ENCODE results near the gene TSPAN18.

The TSPAN18 gene

DNA sequence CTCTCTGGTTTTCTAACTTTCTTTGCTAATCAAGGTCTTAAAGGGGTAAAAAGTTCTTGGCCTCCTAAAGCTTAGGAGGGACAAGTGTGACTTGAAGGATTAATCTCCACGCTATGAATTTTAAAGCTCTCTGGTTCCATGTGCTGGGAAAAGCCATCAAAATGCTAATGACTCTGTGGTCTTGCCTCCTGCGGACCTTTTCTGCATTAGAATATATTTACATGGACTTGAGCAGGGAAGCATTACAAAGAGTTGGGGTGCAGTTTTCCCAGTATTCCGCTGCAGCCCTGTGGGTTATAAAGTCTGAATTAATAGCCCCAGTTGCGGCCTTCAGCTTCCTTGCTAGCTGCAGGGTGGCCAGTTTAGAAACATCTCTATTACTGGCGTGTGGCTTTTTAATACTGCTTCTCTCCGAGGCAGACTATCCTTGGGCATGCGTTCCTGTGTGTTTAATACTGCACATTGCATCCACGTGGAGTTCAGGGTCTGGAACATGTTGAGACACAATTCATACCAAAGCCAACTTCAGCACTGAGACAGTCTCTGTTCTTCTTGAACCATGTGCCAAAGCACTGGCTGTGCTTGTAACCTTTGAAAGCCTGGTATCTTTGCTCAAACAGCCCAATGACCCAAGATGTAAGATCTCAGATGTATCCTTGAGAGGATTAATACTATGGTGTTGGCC, 27.3 kb downstream of the TSPAN18 start:
- no peak for DNase-seq (ENCODE audit: low read depth)
- TF ChIP-seq, protein P1, sequence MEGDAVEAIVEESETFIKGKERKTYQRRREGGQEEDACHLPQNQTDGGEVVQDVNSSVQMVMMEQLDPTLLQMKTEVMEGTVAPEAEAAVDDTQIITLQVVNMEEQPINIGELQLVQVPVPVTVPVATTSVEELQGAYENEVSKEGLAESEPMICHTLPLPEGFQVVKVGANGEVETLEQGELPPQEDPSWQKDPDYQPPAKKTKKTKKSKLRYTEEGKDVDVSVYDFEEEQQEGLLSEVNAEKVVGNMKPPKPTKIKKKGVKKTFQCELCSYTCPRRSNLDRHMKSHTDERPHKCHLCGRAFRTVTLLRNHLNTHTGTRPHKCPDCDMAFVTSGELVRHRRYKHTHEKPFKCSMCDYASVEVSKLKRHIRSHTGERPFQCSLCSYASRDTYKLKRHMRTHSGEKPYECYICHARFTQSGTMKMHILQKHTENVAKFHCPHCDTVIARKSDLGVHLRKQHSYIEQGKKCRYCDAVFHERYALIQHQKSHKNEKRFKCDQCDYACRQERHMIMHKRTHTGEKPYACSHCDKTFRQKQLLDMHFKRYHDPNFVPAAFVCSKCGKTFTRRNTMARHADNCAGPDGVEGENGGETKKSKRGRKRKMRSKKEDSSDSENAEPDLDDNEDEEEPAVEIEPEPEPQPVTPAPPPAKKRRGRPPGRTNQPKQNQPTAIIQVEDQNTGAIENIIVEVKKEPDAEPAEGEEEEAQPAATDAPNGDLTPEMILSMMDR (conservative IDR thresholded peaks at IDR 0.05; ENCODE audit: control insufficient read depth, insufficient read depth, low read depth, low read length) = no peak
- no peak overlapping the region for H3K4me3 ChIP-seq (ENCODE audit: control insufficient read depth, low read depth, low read length)

DNA sequence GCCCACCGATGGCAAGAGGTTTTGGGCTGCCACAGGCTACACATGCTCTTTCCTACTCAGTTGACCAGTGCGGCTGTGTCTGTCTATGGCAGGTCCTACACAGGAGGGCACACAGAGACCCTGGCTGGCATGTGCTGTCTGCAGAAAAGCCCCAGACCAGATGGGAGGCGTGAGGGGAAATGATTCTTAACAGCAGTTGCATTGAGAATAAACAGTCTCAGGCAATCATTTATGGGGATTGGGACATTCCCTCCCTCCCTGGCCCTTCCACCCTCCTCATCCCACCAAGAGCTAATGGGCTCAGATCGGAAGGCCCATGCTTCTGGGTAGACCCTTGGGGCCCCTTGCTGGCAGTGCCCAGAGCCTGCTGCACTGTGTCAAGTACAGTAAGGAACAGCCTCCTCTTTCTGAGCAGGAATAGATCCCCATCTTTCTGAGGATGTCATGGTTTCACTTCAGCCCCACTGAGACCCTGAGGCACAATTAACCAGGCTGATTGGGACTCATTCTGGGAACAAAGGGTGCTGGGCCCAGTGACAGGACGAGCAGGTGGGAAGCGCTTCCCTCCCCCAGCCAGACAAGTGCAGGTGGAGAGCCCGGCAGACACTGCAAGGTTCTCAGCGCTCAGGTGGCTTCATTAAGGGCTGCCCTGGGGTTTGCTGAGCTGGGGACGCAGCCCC, 28.3 kb downstream of the TSPAN18 start:
- H3K4me3 ChIP-seq (ENCODE audit: control insufficient read depth, low read depth, low read length) = no peak overlapping the region
- no peak for DNase-seq (ENCODE audit: low read depth)
- TF ChIP-seq, protein P1 (conservative IDR thresholded peaks at IDR 0.05; ENCODE audit: control insufficient read depth, insufficient read depth, low read depth, low read length) = no peak

DNA sequence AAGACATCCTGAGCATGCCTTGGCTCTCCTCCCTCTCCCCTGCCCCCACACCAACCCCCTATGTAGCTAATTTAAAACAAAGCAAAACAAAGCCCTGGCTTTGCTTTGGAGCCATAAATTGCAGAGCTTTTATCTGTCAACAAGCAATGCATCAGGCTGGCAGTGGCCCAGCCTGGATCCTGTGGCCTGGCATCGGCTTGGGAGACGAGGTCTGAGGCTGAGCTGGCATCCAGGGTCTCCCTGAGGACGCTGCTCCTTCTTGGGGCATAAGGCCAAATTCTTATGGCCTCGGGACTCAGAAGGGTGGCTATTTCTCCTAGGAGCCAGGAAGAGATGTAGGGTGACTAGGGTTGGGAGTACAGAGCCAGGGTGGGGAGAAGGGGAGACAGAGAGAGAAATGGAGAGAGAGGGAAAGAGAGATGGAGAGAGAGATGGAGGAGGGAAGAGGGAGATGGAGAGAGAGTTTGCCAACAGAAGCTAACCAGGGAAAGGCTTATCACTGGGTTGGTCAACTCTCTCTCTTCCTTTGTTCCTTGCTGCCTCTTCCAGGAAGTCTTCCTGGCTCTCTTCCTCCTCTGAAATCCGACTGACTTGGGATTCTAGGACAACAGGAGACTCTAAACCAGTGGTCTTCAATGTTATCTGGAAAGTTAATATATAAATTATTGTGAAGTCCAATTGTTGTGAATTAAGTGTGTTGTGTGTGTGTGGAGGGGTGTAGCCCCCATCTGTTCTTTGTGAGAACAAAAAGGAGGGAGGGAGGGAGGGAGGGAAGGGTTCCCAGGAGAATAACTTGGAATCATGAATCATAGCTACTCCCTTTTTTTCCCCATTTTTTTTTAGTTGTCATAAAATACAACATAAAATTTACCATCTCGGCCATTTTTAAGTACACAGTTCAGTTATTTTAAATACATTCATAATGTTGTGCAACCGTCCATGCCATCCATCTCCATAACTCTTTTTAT, 29.1 kb downstream of the TSPAN18 start:
- H3K4me3 ChIP-seq (ENCODE audit: control insufficient read depth, low read depth, low read length) = no peak overlapping the region
- no peak for DNase-seq (ENCODE audit: low read depth)
- TF ChIP-seq, protein P1 (conservative IDR thresholded peaks at IDR 0.05; ENCODE audit: control insufficient read depth, insufficient read depth, low read depth, low read length) = no peak

DNA sequence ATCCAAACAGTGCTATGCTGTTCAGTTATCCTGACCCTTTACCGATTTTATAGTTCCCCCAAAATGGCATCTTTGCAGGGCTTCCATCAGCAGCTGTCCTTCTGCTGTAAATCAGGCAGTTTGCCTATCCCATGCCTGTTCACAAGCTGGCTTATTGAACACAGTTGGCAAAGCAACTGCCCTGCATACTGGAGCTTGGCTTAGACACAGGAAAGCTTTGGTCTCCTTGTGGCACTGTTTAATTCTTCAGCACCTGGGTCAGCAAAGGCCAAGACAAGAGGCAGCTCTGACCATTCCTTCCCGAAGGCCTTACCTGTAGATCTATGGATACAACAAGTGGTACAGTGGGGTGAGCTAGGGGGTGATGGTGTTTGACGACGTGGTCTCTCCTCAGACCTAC, 32.2 kb downstream of the TSPAN18 start:
- no peak for DNase-seq (ENCODE audit: low read depth)
- TF ChIP-seq, protein P1 (conservative IDR thresholded peaks at IDR 0.05; ENCODE audit: control insufficient read depth, insufficient read depth, low read depth, low read length) = no peak

DNA sequence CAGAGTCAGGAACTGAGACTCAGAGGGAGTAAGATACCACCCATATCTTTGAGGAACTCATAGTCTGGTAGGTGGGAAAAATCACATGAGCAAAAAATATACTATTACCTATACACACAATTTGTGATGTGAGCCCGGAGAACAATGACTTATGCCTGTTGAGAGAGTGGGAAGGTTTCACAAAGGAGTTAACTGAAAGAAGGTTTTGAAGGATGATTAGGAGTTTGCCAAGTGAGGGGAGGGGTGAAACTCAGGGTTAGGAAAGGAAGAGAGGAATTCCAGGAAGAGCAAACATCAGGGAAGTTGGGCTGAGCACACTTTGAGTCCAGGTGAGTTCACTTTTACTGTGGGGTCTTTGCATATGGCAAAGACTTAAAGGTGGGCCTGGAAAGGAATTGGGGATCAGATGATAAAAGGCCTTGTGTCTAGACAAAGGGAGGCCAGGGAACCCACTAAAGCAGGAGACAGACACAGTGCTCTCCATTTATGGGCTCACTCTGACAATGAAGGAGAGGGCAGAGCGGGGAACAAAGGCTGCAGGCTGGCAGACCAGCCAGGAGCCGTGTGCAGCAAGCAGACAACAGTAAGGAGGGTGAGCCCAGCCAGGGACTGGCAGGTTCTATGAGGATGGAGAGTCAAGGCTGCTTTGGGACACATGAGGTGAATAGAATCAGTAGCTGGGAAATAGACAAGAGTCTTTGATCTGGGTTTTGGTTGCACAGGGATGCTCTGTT, 33.1 kb downstream of the TSPAN18 start:
- TF ChIP-seq, protein P1 (conservative IDR thresholded peaks at IDR 0.05; ENCODE audit: control insufficient read depth, insufficient read depth, low read depth, low read length) = no peak
- DNase-seq (ENCODE audit: low read depth) = no peak
- no peak overlapping the region for H3K4me3 ChIP-seq (ENCODE audit: control insufficient read depth, low read depth, low read length)

More for the DNA sequence above, 32.2 kb downstream of the TSPAN18 start:
- H3K4me3 ChIP-seq (ENCODE audit: control insufficient read depth, low read depth, low read length) = no peak overlapping the region

DNA sequence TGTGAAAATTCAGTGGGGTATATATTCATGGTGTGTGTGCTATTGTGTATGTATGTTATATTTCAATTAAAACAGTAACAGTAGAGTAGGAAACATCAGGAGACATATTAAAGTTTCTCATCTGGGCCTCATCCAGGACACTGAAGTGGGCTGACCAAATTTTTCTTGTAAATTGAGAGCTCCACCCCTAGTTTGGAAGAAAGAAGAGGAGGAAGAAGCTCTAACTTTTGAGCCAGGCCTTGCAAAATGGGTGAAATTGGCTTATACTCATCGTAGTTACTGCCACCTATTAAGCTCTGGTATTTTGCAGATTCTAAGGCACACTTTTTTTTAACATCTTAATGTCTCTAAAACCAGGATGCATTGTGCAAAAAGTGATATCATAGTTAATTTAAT, 33.7 kb downstream of the TSPAN18 start:
- DNase-seq (ENCODE audit: low read depth) = no peak
- H3K4me3 ChIP-seq (ENCODE audit: control insufficient read depth, low read depth, low read length) = no peak overlapping the region
- TF ChIP-seq, protein P1 (conservative IDR thresholded peaks at IDR 0.05; ENCODE audit: control insufficient read depth, insufficient read depth, low read depth, low read length) = no peak

Data from fibroblast of mammary gland (primary cell).